IMR-90 (cell line): ENCODE measurements around the gene ATXN1. TPM values are rescaled to one million over a fixed set of nuclear protein-coding genes. Genes with fewer than 3 reads are reported as not detected.
A peak's percentile ranks its signal among the peaks of the same experiment; 100 is the strongest.

ENCODE experiments used
- ATAC-seq: fragments of 200-7000 bp; cut with Tn5 transposase; 2 replicates; pipeline ENCODE4 v1.9.1; 2020; ENCODE audit warnings: low read depth, mild to moderate bottlenecking, moderate library complexity
- BruUV-seq: library from RNA; stranded (reverse); fragments of 400-500 nt; replicated peaks from 2 replicates; lab custom pipeline; 2021; lab: Mats Ljungman, UMichigan
- CTCF ChIA-PET: fragments of 300-600 bp; formaldehyde crosslinking; extraction: SDS; loops from one replicate; lab custom pipeline; 2021; ENCODE audit warnings: antibody characterized with exemption; lab: Yijun Ruan, JAX
- POLR2A ChIA-PET: fragments of 300-600 bp; sonication (Branson Sonifier 250); formaldehyde crosslinking; loops from one replicate; lab custom pipeline; 2022; ENCODE audit warnings: antibody characterized with exemption; ENCODE audit not compliant: unreplicated experiment; lab: Charles Lee
- DNase-seq: peaks from one replicate; pipeline ENCODE4 v3.0.0; 2013
- H2AFZ ChIP-seq: replicated peaks from 2 replicates; pipeline ENCODE3; 2013; ENCODE audit warnings: low read length, mild to moderate bottlenecking; ENCODE audit not compliant: poor library complexity
- H2AK5ac ChIP-seq: 2 replicates; pipeline ENCODE4 v1.6.1; 2013; ENCODE audit warnings: low read depth, low read length, inconsistent platforms
- H2AK9ac ChIP-seq: replicated peaks from 2 replicates; pipeline ENCODE3; 2013; ENCODE audit warnings: mild to moderate bottlenecking, low read depth, low read length, moderate library complexity; ENCODE audit not compliant: poor library complexity
- H2BK120ac ChIP-seq: 2 replicates; pipeline ENCODE4 v1.6.1; 2013; ENCODE audit warnings: low read depth, low read length, inconsistent platforms
- H2BK15ac ChIP-seq: 3 replicates; pipeline ENCODE4 v1.6.1; 2013; ENCODE audit warnings: low read depth, low read length, inconsistent platforms
- H2BK20ac ChIP-seq: 2 replicates; pipeline ENCODE4 v1.6.1; 2013; ENCODE audit warnings: low read depth, mild to moderate bottlenecking, inconsistent platforms, low read length, moderate library complexity
- H2BK5ac ChIP-seq: 2 replicates; pipeline ENCODE4 v1.6.1; 2013; ENCODE audit warnings: mild to moderate bottlenecking, low read depth, low read length, inconsistent platforms; ENCODE audit not compliant: poor library complexity, severe bottlenecking
- H3K14ac ChIP-seq: replicated peaks from 2 replicates; pipeline ENCODE4 v1.6.1; 2013; ENCODE audit warnings: low read depth, low read length, inconsistent platforms
- H3K18ac ChIP-seq: 2 replicates; pipeline ENCODE4 v1.6.1; 2013; ENCODE audit warnings: low read depth, low read length, control low read depth
- H3K23ac ChIP-seq: 2 replicates; pipeline ENCODE4 v1.6.1; 2013; ENCODE audit warnings: low read depth, low read length, inconsistent platforms
- H3K27ac ChIP-seq: 2 replicates; pipeline ENCODE4 v1.5.1; 2013; ENCODE audit warnings: mild to moderate bottlenecking, control low read depth, low read length; ENCODE audit not compliant: insufficient read depth
- H3K27me3 ChIP-seq: 2 replicates; pipeline ENCODE4 v1.6.1; 2013; ENCODE audit warnings: low read length; ENCODE audit not compliant: control insufficient read depth, insufficient read depth
- H3K36me3 ChIP-seq: 2 replicates; pipeline ENCODE4 v1.6.1; 2013; ENCODE audit warnings: low read length, mixed read lengths; ENCODE audit not compliant: control insufficient read depth, insufficient read depth
- H3K4ac ChIP-seq: 2 replicates; pipeline ENCODE4 v1.6.1; 2013; ENCODE audit warnings: low read depth, low read length, inconsistent platforms
- H3K4me1 ChIP-seq: 2 replicates; pipeline ENCODE4 v1.6.1; 2013; ENCODE audit warnings: low read length, mixed read lengths; ENCODE audit not compliant: control insufficient read depth, insufficient read depth
- H3K4me2 ChIP-seq: 2 replicates; pipeline ENCODE4 v1.6.1; 2013; ENCODE audit warnings: low read depth, mild to moderate bottlenecking, control low read depth, low read length, moderate library complexity
- H3K4me3 ChIP-seq: 2 replicates; pipeline ENCODE4 v1.5.1; 2013; ENCODE audit warnings: low read depth, mild to moderate bottlenecking, control low read depth, low read length, moderate library complexity; ENCODE audit not compliant: insufficient read depth
- H3K56ac ChIP-seq: 2 replicates; pipeline ENCODE4 v1.6.1; 2013; ENCODE audit warnings: low read length, inconsistent platforms; ENCODE audit not compliant: insufficient read depth; ENCODE audit errors: extremely low read depth
- H3K79me1 ChIP-seq, 2 experiments: 2 replicates each; pipeline ENCODE4 v1.6.1; 2013; ENCODE audit warnings: low read length in 2 of 2, inconsistent platforms in 1 of 2, low read depth in 1 of 2
- H3K9ac ChIP-seq: 2 replicates; pipeline ENCODE4 v1.6.1; 2013; ENCODE audit warnings: low read depth, low read length, control low read depth
- H3K9me1 ChIP-seq: 2 replicates; pipeline ENCODE4 v1.6.1; 2013; ENCODE audit warnings: low read length, inconsistent platforms; ENCODE audit not compliant: insufficient read depth
- H3K9me3 ChIP-seq: 2 replicates; pipeline ENCODE4 v1.6.1; 2013; ENCODE audit warnings: low read length; ENCODE audit not compliant: control insufficient read depth, insufficient read depth
- H4K20me1 ChIP-seq: 2 replicates; pipeline ENCODE4 v1.6.1; 2013; ENCODE audit warnings: low read length, inconsistent platforms; ENCODE audit not compliant: insufficient read depth
- H4K5ac ChIP-seq: 2 replicates; pipeline ENCODE4 v1.6.1; 2013; ENCODE audit warnings: mild to moderate bottlenecking, low read depth, low read length, control low read depth
- H4K8ac ChIP-seq, 2 experiments: 2 replicates each; pipeline ENCODE4 v1.6.1; 2013; ENCODE audit warnings: low read depth in 2 of 2, low read length in 2 of 2, control low read depth in 1 of 2, inconsistent platforms in 1 of 2
- H4K91ac ChIP-seq: 2 replicates; pipeline ENCODE4 v1.6.1; 2013; ENCODE audit warnings: low read depth, low read length, inconsistent platforms; ENCODE audit not compliant: insufficient read depth
- BHLHE40 ChIP-seq: fragments of 150-350 bp; IDR thresholded peaks from 2 replicates; pipeline ENCODE4 v1.6.1; 2016; ENCODE audit warnings: mild to moderate bottlenecking, low read depth, low read length
- CEBPB ChIP-seq: IDR thresholded peaks from 2 replicates; pipeline ENCODE4 v1.6.1; 2012; ENCODE audit warnings: low read depth, low read length, improper control_type of control experiment
- WGBS, 2 experiments: methylation state at CpG; one replicate each; pipeline versions ENCODE4 v1.1.5 to v1.1.7; 2013; ENCODE audit warnings: missing lambda C conversion rate in 2 of 2; ENCODE audit not compliant: insufficient read length in 1 of 2; ENCODE audit errors: extremely low coverage in 2 of 2; 5-methylcytosine and 5-hydroxymethylcytosine counted together
- dilution Hi-C: fragments of 300-500 bp; cut with HindIII; formaldehyde crosslinking; loops from one replicate; pipeline ENCODE4 v1.14.3; 2018; ENCODE audit warnings: low sequenced_read_pairs; ENCODE audit not compliant: unreplicated experiment
- in situ Hi-C: fragments of 300-500 bp; cut with MboI; formaldehyde crosslinking; loops from 3 replicates; pipeline ENCODE4 v1.14.3; 2019; ENCODE audit warnings: low sequenced_read_pairs, inconsistent platforms, mixed read lengths
- intact Hi-C: fragments of 100-400 bp; cut with micrococcal nuclease; formaldehyde crosslinking; loops from 2 replicates; pipeline ENCODE4 v1.10.0; 2022
- polyA plus RNA-seq, 3 experiments: library from polyadenylated mRNA; depleted of rRNA; stranded (reverse); fragments of >200 nt; gene quantifications; 2 replicates each; pipeline ENCODE4 v1.2.3, GENCODE V29; 2012; ENCODE audit warnings: low replicate concordance in 1 of 3
- total RNA-seq: library from RNA; depleted of rRNA; stranded (reverse); fragments of >200 nt; gene quantifications from 2 replicates; pipeline ENCODE4 v1.2.3, GENCODE V29; 2012
- TF ChIP-seq, protein P1 (sequence below): fragments of 150-350 bp; IDR thresholded peaks from 2 replicates; pipeline ENCODE4 v1.6.1; 2016; ENCODE audit warnings: low read depth, mild to moderate bottlenecking, low read length, moderate library complexity, borderline replicate concordance

The ATXN1 gene
- total and polyA plus RNA-seq, 2 of the 4 experiments (the other 2 are of a cell fraction) = 7.3 to 11.1 TPM

- dilution Hi-C loops = no loop called here
- WGBS, 2 experiments = no CpG with 5 or more reads among the region's 8 CpGs
- peak overlapping the region; percentile 47 to 58 for H4K8ac ChIP-seq
- peak overlapping the region; percentile 92; the same call in 2 of the 3 replicates for H2BK15ac ChIP-seq
- peaks cover 24% of the 10 kb centered on the region for H3K4me1 ChIP-seq
- H2AFZ ChIP-seq = no peak overlapping the region
- H2BK20ac ChIP-seq = peak overlapping the region; percentile 55
- peak overlapping the region; percentile 2; the same call in 1 of the 2 replicates for H3K9ac ChIP-seq
- no peaks in the 10 kb centered on the region for H3K27me3 ChIP-seq
- peak overlapping the region; percentile 79 for H3K23ac ChIP-seq
- H3K18ac ChIP-seq = peak overlapping the region; percentile 73
- H2AK5ac ChIP-seq = peak overlapping the region; percentile 65
- POLR2A ChIA-PET = interaction anchor here (0.5 to 0.6 kb wide), 2 partner anchors 151 to 263 kb away, joined by 3 to 6 read pairs; no protein-coding TSS in a partner anchor
- in situ Hi-C loops = loop anchor here (5.0 to 10.0 kb wide), 2 partner anchors 318 to 365 kb away; no protein-coding TSS in a partner anchor
- no peaks in the 10 kb centered on the region for H3K9me3 ChIP-seq
- peak overlapping the region; percentile 94 for H3K27ac ChIP-seq
- ATAC-seq (peak; percentile 35), DNase-seq (peak; percentile 61)
- intact Hi-C loops = loop anchor here (5.0 kb wide), 1 partner anchor 178 kb away; no protein-coding TSS in a partner anchor
- peak overlapping the region; percentile 93 for H2BK5ac ChIP-seq
- peak overlapping the region; percentile 91 for H2BK120ac ChIP-seq
- CTCF ChIA-PET = interaction anchor here (0.9 to 1.5 kb wide), 2 partner anchors 174 to 196 kb away, joined by 3 read pairs; no protein-coding TSS in a partner anchor
- peaks cover 12% of the 10 kb centered on the region for H3K9me1 ChIP-seq
- TF ChIP-seq, protein P1, sequence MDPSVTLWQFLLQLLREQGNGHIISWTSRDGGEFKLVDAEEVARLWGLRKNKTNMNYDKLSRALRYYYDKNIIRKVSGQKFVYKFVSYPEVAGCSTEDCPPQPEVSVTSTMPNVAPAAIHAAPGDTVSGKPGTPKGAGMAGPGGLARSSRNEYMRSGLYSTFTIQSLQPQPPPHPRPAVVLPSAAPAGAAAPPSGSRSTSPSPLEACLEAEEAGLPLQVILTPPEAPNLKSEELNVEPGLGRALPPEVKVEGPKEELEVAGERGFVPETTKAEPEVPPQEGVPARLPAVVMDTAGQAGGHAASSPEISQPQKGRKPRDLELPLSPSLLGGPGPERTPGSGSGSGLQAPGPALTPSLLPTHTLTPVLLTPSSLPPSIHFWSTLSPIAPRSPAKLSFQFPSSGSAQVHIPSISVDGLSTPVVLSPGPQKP = no peak
- TF ChIP-seq CEBPB = peak; percentile 60; the same call in 1 of the 2 replicates
- TF ChIP-seq BHLHE40 = 0 out of 2 replicates have a peak, but pooled peaks have one; percentile 2
- H3K4me2 ChIP-seq = peak overlapping the region; percentile 79
- H3K4ac ChIP-seq = peak overlapping the region; percentile 86
- no peaks in the 10 kb centered on the region for H4K20me1 ChIP-seq
- no peak overlapping the region for H3K4me3 ChIP-seq
- no peak overlapping the region for H2AK9ac ChIP-seq
- H3K56ac ChIP-seq = peak overlapping the region; percentile 59
- H4K91ac ChIP-seq = peak overlapping the region; percentile 93
- H3K14ac ChIP-seq = peak overlapping the region; percentile 62
- H4K5ac ChIP-seq = peak overlapping the region; percentile 53
- BruUV-seq = no TSS peak
- H3K79me1 ChIP-seq = 0 out of 4 replicates have a peak, but pooled peaks cover 0 to 4% of the 10 kb centered on the region in 2 experiments
- no peaks in the 10 kb centered on the region for H3K36me3 ChIP-seq
Observed at GRCh38 chr6:16769131-16769985, 8.1 kb upstream of the ATXN1 start.
